Suprapubic skin (tissue), 4 donors: ENCODE results near the gene TFE3. TPM values are rescaled to one million over a fixed set of nuclear protein-coding genes. Genes with fewer than 3 reads are reported as not detected.
"Not testable (repeated sequence)": the region's sequence is repeated elsewhere in the genome, so short reads cannot be mapped to it uniquely, and the experiment has no call there.

ENCODE experiments used
- DNase-seq, 2 donors: peaks; one replicate each; pipeline ENCODE4 v3.0.0-alpha.2; 2019; ENCODE audit warnings: low spot score in 2 of 2
- H3K27ac ChIP-seq: fragments of 200-600 bp; sonication (generic); one replicate; pipeline ENCODE4 v1.5.1; 2019
- H3K27me3 ChIP-seq: fragments of 200-600 bp; sonication (generic); one replicate; pipeline ENCODE4 v1.5.1; 2019
- H3K36me3 ChIP-seq: fragments of 200-600 bp; sonication (generic); one replicate; pipeline ENCODE4 v1.5.1; 2019
- H3K4me1 ChIP-seq: fragments of 200-600 bp; sonication (generic); one replicate; pipeline ENCODE4 v1.5.1; 2019
- H3K4me3 ChIP-seq: fragments of 200-600 bp; sonication (generic); one replicate; pipeline ENCODE4 v1.5.1; 2019; ENCODE audit warnings: mild to moderate bottlenecking
- H3K9me3 ChIP-seq: fragments of 200-600 bp; sonication (generic); one replicate; pipeline ENCODE4 v1.5.1; 2019
- EP300 ChIP-seq: sonication (generic); formaldehyde crosslinking; IDR thresholded peaks from one replicate; pipeline ENCODE4 v1.6.1; 2017; ENCODE audit warnings: antibody characterized with exemption
- POLR2A ChIP-seq, 2 donors: fragments of 450-650 bp; IDR thresholded peaks; one replicate each; pipeline ENCODE4 v1.6.1; 2017; ENCODE audit warnings: antibody characterized with exemption in 2 of 2, mild to moderate bottlenecking in 2 of 2, moderate library complexity in 2 of 2
- POLR2AphosphoS5 ChIP-seq, 3 donors: sonication (generic); formaldehyde crosslinking; IDR thresholded peaks; one replicate each; pipeline ENCODE4 v1.6.1; 2017; ENCODE audit warnings: antibody characterized with exemption in 3 of 3
- WGBS: methylation state at CpG from one replicate; pipeline ENCODE4 v1.1.5; 2018; 5-methylcytosine and 5-hydroxymethylcytosine counted together
- total RNA-seq, 4 donors: library from RNA; depleted of rRNA; stranded (reverse); fragments of >200 nt; gene quantifications; one replicate each; pipeline ENCODE4 v1.1.0, GENCODE V29; 2016
- TF ChIP-seq, protein P1 (sequence below), 2 donors: fragments of 200-600 bp in 1 of 2; fragments of 450-650 bp in 1 of 2; sonication (generic) in 1 of 2; IDR thresholded peaks; one replicate each; pipeline ENCODE4 v1.5.1; 2016 to 2019; ENCODE audit warnings: antibody characterized with exemption in 2 of 2, mild to moderate bottlenecking in 1 of 2, moderate library complexity in 1 of 2

The TFE3 gene
- total RNA-seq, 4 donors from 2014 or later, result 40.4 to 54.9 (median 50.3) TPM

DNA sequence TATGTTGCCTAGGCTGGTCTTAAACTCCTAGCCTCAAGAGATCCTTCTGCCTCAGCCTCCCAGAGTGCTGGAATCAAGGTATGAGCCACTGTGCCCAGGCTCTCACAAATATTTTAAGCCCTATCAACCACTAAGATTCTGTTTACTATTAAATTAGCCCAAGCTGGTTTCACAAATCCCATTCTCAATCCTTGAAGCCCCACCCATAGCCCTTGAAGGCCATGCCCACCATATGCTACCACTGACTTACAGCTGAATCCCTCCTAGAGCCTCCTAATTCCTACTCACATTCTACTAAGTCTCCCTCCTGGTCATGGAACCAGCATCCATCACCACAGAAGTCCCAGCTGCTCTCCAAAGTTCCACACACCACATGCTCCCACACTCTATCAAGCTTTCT is 50.8 kb downstream of the TFE3 start:
- H3K36me3 ChIP-seq, result peaks cover 38% of the 10 kb centered on the region
- no peaks in the 10 kb centered on the region for H3K9me3 ChIP-seq
- TF ChIP-seq EP300, result no peak
- H3K27me3 ChIP-seq, result no peaks in the 10 kb centered on the region
- no peak overlapping the region for H3K27ac ChIP-seq
- DNase-seq, result no peak
- H3K4me1 ChIP-seq, result no peaks in the 10 kb centered on the region
- no peak overlapping the region for H3K4me3 ChIP-seq

DNA sequence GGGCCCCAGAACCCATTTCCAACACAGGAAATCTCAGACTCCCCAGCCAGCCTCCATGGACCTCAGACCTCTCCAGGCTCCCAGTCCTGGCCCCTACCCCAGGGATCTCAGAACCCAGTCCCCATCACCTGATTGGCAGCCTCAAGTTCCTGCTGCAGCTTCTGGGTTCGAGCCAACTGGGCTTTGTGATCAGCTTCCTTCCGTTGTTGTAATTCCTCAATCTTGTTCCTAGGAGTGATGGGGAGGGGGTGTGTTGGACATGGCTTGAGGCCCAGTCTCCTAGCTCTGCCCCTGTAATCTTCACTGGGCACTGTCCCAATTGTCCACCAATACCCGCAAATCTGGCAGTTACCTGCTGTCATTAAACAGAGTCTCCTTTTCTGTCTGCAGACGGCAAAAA is 53.7 kb downstream of the TFE3 start:
- TF ChIP-seq EP300, result no peak
- no peak for TF ChIP-seq POLR2AphosphoS5 (IDR thresholded peaks at IDR 0.05)
- TF ChIP-seq, protein P1, sequence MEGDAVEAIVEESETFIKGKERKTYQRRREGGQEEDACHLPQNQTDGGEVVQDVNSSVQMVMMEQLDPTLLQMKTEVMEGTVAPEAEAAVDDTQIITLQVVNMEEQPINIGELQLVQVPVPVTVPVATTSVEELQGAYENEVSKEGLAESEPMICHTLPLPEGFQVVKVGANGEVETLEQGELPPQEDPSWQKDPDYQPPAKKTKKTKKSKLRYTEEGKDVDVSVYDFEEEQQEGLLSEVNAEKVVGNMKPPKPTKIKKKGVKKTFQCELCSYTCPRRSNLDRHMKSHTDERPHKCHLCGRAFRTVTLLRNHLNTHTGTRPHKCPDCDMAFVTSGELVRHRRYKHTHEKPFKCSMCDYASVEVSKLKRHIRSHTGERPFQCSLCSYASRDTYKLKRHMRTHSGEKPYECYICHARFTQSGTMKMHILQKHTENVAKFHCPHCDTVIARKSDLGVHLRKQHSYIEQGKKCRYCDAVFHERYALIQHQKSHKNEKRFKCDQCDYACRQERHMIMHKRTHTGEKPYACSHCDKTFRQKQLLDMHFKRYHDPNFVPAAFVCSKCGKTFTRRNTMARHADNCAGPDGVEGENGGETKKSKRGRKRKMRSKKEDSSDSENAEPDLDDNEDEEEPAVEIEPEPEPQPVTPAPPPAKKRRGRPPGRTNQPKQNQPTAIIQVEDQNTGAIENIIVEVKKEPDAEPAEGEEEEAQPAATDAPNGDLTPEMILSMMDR (IDR thresholded peaks at IDR 0.05), result no peak
- no peak for TF ChIP-seq POLR2A (IDR thresholded peaks at IDR 0.05)
- no peak overlapping the region for H3K4me3 ChIP-seq
- 90% methylated on average over 4 of the region's 4 CpGs for WGBS
- no peaks in the 10 kb centered on the region for H3K9me3 ChIP-seq
- H3K36me3 ChIP-seq, result peaks cover 40% of the 10 kb centered on the region
- H3K4me1 ChIP-seq, result no peaks in the 10 kb centered on the region
- H3K27me3 ChIP-seq, result no peaks in the 10 kb centered on the region
- no peak for DNase-seq
- no peak overlapping the region for H3K27ac ChIP-seq

DNA sequence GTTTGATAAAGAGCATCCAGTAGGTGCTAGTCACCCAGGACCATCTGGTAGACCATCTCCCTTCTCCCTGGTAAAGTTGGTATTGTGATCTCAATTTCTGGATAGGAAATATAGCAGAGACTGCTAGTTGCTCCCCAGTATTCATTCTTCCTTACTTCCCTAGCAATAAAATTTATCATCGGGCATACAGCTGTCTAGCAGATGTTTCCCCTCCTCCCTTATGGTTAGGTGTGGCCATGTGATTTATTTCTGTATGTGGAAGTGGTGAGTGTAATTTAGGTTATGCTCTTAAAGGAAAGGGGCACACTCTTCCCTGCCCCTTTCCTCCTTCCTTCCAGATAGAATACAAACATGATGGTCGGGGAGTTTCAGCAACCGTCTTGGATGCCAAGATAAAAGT is 59.3 kb downstream of the TFE3 start:
- DNase-seq, result no peak
- 75% methylated on average over 3 of the region's 3 CpGs for WGBS
- Histone ChIP-seq H3K9me3 (no peaks in the 10 kb centered on the region), H3K36me3 (peaks cover 42% of the 10 kb centered on the region), H3K27ac (no peak overlapping the region), H3K4me3 (no peak overlapping the region), H3K4me1 (no peaks in the 10 kb centered on the region), H3K27me3 (no peaks in the 10 kb centered on the region)
- no peak for TF ChIP-seq POLR2AphosphoS5 (IDR thresholded peaks at IDR 0.05)
- TF ChIP-seq EP300, result no peak
- TF ChIP-seq POLR2A (IDR thresholded peaks at IDR 0.05), result no peak
- TF ChIP-seq, protein P1 (IDR thresholded peaks at IDR 0.05), result no peak

DNA sequence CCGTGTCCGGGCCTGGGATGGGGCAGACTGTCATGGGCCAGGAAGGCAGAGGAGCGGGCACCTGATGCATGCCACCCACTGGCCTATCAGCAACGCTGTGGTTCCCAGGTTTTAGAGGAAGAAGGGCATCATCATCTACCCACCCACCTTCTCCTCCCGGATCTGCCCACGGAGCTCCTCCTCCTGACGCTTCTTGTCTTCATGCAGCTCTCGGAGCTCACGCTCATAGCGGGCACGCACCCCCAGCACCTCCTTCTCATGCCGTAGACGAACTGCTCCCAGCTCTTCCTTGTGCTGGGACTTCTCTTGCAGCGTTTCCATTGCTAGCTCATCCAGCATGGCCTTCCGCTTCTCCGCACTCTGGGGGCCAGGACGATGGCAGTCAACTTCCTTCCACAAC is 60.1 kb downstream of the TFE3 start:
- WGBS, result 86% methylated on average over 15 of the region's 17 CpGs

DNA sequence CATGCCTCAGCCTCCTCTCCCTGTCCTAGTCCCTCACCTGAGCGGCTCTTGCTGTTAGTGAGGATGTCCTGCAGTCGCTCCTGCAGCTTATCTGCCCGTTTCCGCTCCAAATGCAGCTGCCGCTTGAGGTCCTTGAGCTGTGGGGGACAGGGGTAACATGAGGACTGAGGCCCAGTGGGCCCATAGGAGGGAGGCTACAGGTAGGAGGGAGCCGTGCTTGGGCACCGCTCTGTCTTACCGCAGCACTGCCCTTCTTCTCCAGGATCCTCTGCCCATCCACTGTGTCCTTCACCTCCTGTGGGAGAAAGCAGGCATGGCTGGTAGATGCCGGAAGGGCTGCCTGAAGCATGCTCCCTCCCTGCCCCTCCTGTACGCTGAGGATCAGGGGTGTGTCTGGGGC is 62.0 kb downstream of the TFE3 start:
- Histone ChIP-seq H3K9me3 (no peaks in the 10 kb centered on the region), H3K36me3 (peaks cover 54% of the 10 kb centered on the region), H3K27me3 (no peaks in the 10 kb centered on the region), H3K4me1 (no peaks in the 10 kb centered on the region), H3K27ac (no peak overlapping the region), H3K4me3 (no peak overlapping the region)
- no peak for DNase-seq
- no peak for TF ChIP-seq POLR2AphosphoS5 (IDR thresholded peaks at IDR 0.05)
- TF ChIP-seq EP300, result no peak
- TF ChIP-seq POLR2A (IDR thresholded peaks at IDR 0.05), result no peak
- TF ChIP-seq, protein P1 (IDR thresholded peaks at IDR 0.05), result no peak
- 79% methylated on average over 7 of the region's 10 CpGs for WGBS

More for the DNA sequence above, 60.1 kb downstream of the TFE3 start:
- Histone ChIP-seq H3K9me3 (no peaks in the 10 kb centered on the region), H3K4me3 (no peak overlapping the region), H3K4me1 (no peaks in the 10 kb centered on the region), H3K36me3 (peaks cover 46% of the 10 kb centered on the region), H3K27me3 (no peaks in the 10 kb centered on the region), H3K27ac (no peak overlapping the region)
- TF ChIP-seq EP300 (no peak), POLR2AphosphoS5 (IDR thresholded peaks at IDR 0.05) (no peak), POLR2A (IDR thresholded peaks at IDR 0.05) (no peak)
- DNase-seq, result no peak

DNA sequence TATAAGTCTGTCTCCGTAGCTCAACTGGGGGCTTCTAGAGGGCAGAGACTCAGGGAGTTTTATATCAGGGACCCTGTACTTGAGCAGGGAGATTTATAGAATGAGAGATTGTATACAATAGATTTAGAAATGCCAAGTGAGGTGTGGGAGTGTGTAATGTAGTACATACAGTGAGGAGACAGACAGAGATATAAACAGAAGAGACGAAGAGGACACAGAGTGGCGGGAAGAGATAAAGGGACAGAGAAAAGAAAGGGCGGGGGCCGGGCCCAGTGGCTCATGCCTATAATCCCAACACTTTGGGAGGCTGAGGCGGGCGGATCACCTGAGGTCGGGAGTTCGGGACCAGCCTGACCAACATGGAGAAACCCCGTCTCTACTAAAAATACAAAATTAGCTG is 62.8 kb downstream of the TFE3 start:
- H3K27me3 ChIP-seq, H3K9me3 ChIP-seq, H3K27ac ChIP-seq, H3K4me1 ChIP-seq, H3K4me3 ChIP-seq, DNase-seq: not testable (repeated sequence)
- H3K36me3 ChIP-seq, result peaks cover 56% of the 10 kb centered on the region
- 78% methylated on average over 10 of the region's 10 CpGs for whole genome bisulfite sequencing

Other genes with a start within 250 kb of the TFE3 start
- gene HDAC6, start 241.3 kb downstream of the TFE3 start, total RNA-seq, result 100 to 1,000 TPM in 1 of 4 donors, 10 to 100 TPM in 3; 67.3 to 129 (median 93.2) TPM
- gene ERAS, start 216.8 kb downstream of the TFE3 start, total RNA-seq, result not detected
- gene PCSK1N, start 207.7 kb downstream of the TFE3 start, total RNA-seq, result 1 to 10 TPM; 1.5 to 9.0 (median 2.4) TPM
- gene TIMM17B, start 145.6 kb downstream of the TFE3 start, total RNA-seq, result 10 to 100 TPM; 40.8 to 60.5 (median 43.4) TPM
- 10 to 100 TPM; 51.8 to 88.3 (median 71.9) TPM for gene PQBP1, start 145.4 kb downstream of the TFE3 start, total RNA-seq
- 10 to 100 TPM; 17.1 to 32.3 (median 24.3) TPM for gene SLC35A2, start 131.7 kb downstream of the TFE3 start, total RNA-seq
- 10 to 100 TPM in 1 of 4 donors, 1 to 10 TPM in 3; 6.2 to 18.2 (median 8.7) TPM for gene PIM2, start 124.3 kb downstream of the TFE3 start, total RNA-seq
- gene OTUD5, start 85.8 kb downstream of the TFE3 start, total RNA-seq, result 10 to 100 TPM; 32.3 to 50.1 (median 46.2) TPM
- 1 to 10 TPM in 3 of 4 donors, under 1 TPM in 1; 0.55 to 2.8 (median 1.3) TPM for gene KCND1, start 71.5 kb downstream of the TFE3 start, total RNA-seq
- gene GRIPAP1, start 41.1 kb downstream of the TFE3 start, total RNA-seq, result 10 to 100 TPM; 26.8 to 67.7 (median 35.2) TPM
- 10 to 100 TPM; 36.6 to 43.3 (median 38.1) TPM for gene CCDC120, start 15.6 kb upstream of the TFE3 start, total RNA-seq
- gene PRAF2, start 30.6 kb upstream of the TFE3 start, total RNA-seq, result 10 to 100 TPM in 2 of 4 donors, 1 to 10 TPM in 2; 4.6 to 15.6 (median 9.2) TPM
- 100 to 1,000 TPM in 1 of 4 donors, 10 to 100 TPM in 3; 65.8 to 122 (median 86.8) TPM for gene WDR45, start 36.5 kb upstream of the TFE3 start, total RNA-seq
- 10 to 100 TPM; 27.7 to 31.7 (median 28.9) TPM for gene GPKOW, start 80.4 kb upstream of the TFE3 start, total RNA-seq
- 10 to 100 TPM in 2 of 4 donors, 1 to 10 TPM in 2; 4.9 to 14.9 (median 9.0) TPM for gene MAGIX, start 119.4 kb upstream of the TFE3 start, total RNA-seq
- 100 to 1,000 TPM; 159 to 250 (median 205) TPM for gene PLP2, start 128.5 kb upstream of the TFE3 start, total RNA-seq
- 10 to 100 TPM; 20.8 to 47.9 (median 31.1) TPM for gene PRICKLE3, start 143.0 kb upstream of the TFE3 start, total RNA-seq
- gene SYP, start 156.8 kb upstream of the TFE3 start, total RNA-seq, result 1 to 10 TPM in 2 of 4 donors, under 1 TPM in 1, not detected in 1; 0.30 to 1.6 (median 1.3) TPM
- under 1 TPM in 3 of 4 donors, not detected in 1; 0.21 to 0.40 (median 0.29) TPM for gene CACNA1F, start 190.0 kb upstream of the TFE3 start, total RNA-seq
- 10 to 100 TPM; 18.1 to 25.0 (median 18.8) TPM for gene CCDC22, start 192.1 kb upstream of the TFE3 start, total RNA-seq
- 1 to 10 TPM in 1 of 4 donors, under 1 TPM in 2, not detected in 1; 0.26 to 1.0 (median 0.62) TPM for gene FOXP3, start 221.4 kb upstream of the TFE3 start, total RNA-seq
- 10 to 100 TPM in 1 of 4 donors, 1 to 10 TPM in 3; 4.8 to 13.3 (median 5.7) TPM for gene PPP1R3F, start 226.4 kb upstream of the TFE3 start, total RNA-seq